Daoy (cell line): Measurements from ENCODE around the gene GRIA1. TPM values are rescaled to one million over a fixed set of nuclear protein-coding genes. Genes with fewer than 3 reads are reported as not detected.

Experiments used
- DNase-seq: peaks from one replicate; pipeline ENCODE4 v3.0.0-alpha.2; 2015; ENCODE audit warnings: low read depth
- total RNA-seq: library from RNA; depleted of rRNA; stranded (reverse); fragments of >200 nt; shearing (Covaris generic); gene quantifications from 2 replicates; pipeline ENCODE4 v1.2.3, GENCODE V29; 2014

Gene GRIA1
- total RNA-seq, 1 experiment from 2014 or later: not detected

GRCh38 chr5:153613144-153613543 lies 122.7 kb downstream of the GRIA1 start:
- no peak for DNase-seq

GRCh38 chr5:153613672-153614071 lies 123.2 kb downstream of the GRIA1 start:
- no peak for DNase-seq

GRCh38 chr5:153617190-153617589 lies 126.7 kb downstream of the GRIA1 start:
- DNase-seq: peak; percentile 13

- DNase-seq: no peak
These were observed 127.8 kb downstream of the GRIA1 start for GRCh38 chr5:153618307-153618706.

GRCh38 chr5:153618867-153619266 lies 128.4 kb downstream of the GRIA1 start:
- DNase-seq: no peak

- peak; percentile 42 for DNase-seq
These were observed 129.3 kb downstream of the GRIA1 start for GRCh38 chr5:153619771-153620170.

GRCh38 chr5:153623124-153623523 lies 132.7 kb downstream of the GRIA1 start:
- no peak for DNase-seq

GRCh38 chr5:153623751-153624450 lies 133.4 kb downstream of the GRIA1 start:
- peak; percentile 21 for DNase-seq

- peak; percentile 44 for DNase-seq
These were observed 133.9 kb downstream of the GRIA1 start for GRCh38 chr5:153624451-153624765.

GRCh38 chr5:153625826-153626354 lies 135.4 kb downstream of the GRIA1 start:
- no peak for DNase-seq

GRCh38 chr5:153626836-153627235 lies 136.4 kb downstream of the GRIA1 start:
- no peak for DNase-seq

GRCh38 chr5:153629027-153629895 lies 138.8 kb downstream of the GRIA1 start:
- DNase-seq: peak; percentile 92

GRCh38 chr5:153630546-153630945 lies 140.1 kb downstream of the GRIA1 start:
- no peak for DNase-seq

GRCh38 chr5:153632748-153633290 lies 142.3 kb downstream of the GRIA1 start:
- no peak for DNase-seq

- DNase-seq: no peak
These were observed 146.4 kb downstream of the GRIA1 start for GRCh38 chr5:153636670-153637451.

- no peak for DNase-seq
These were observed 149.8 kb downstream of the GRIA1 start for GRCh38 chr5:153640293-153640692.

GRCh38 chr5:153641183-153641688 lies 150.8 kb downstream of the GRIA1 start:
- DNase-seq: no peak

- DNase-seq: no peak
These were observed 164.2 kb downstream of the GRIA1 start for GRCh38 chr5:153654504-153655200.

- DNase-seq: no peak
These were observed 164.7 kb downstream of the GRIA1 start for GRCh38 chr5:153655201-153655510.

GRCh38 chr5:153658149-153658548 lies 167.7 kb downstream of the GRIA1 start:
- no peak for DNase-seq

GRCh38 chr5:153658606-153659005 lies 168.1 kb downstream of the GRIA1 start:
- no peak for DNase-seq
